HepG2 (cell line): ENCODE results near the gene CTSD. TPM values are rescaled to one million over a fixed set of nuclear protein-coding genes. Genes with fewer than 3 reads are reported as not detected.

Experiments used
- ATAC-seq: fragments of 200-7000 bp; cut with Tn5 transposase; 3 replicates; pipeline ENCODE4 v1.9.1; 2020; ENCODE audit warnings: mild to moderate bottlenecking, moderate library complexity
- BruUV-seq: library from RNA; stranded (reverse); fragments of 400-500 nt; replicated peaks from 2 replicates; lab custom pipeline; 2021; lab: Mats Ljungman, UMichigan
- CTCF ChIA-PET: fragments of 300-600 bp; formaldehyde crosslinking; extraction: SDS; loops from one replicate; lab custom pipeline; 2021; ENCODE audit warnings: low total read pairs, inconsistent platforms, low intra/inter-chr PET ratio; lab: Yijun Ruan, JAX
- POLR2A ChIA-PET: fragments of 350-600 bp; sonication (Branson Sonifier 250); formaldehyde crosslinking; loops from one replicate; lab custom pipeline; 2020; ENCODE audit warnings: antibody characterized with exemption, inconsistent platforms; lab: Yijun Ruan, JAX
- DNase-seq: peaks from one replicate; pipeline ENCODE4 v3.0.0-alpha.2; 2015; ENCODE audit warnings: low spot score
- FAIRE-seq: peaks from 3 replicates; lab custom pipeline; 2011; peaks lifted over from hg19 to GRCh38; lab: Jason Lieb, UNC
- H2AFZ ChIP-seq: one replicate; pipeline ENCODE4 v1.6.1; 2011; ENCODE audit warnings: low read length, inconsistent platforms
- H3K27ac ChIP-seq: fragments of 300-600 bp; 3 replicates; pipeline ENCODE4 v1.8.0; 2011; ENCODE audit warnings: mixed run types, mild to moderate bottlenecking, mixed read lengths, low read length, inconsistent platforms; ENCODE audit not compliant: insufficient read depth; ENCODE audit errors: extremely low read length
- H3K27me3 ChIP-seq, 2 experiments: fragments of 200-600 bp in 1 of 2; 2 replicates in 1 of 2; 3 replicates in 1 of 2; pipeline versions ENCODE4 v1.6.0 to v1.8.0; 2011; ENCODE audit warnings: low read length in 2 of 2, mild to moderate bottlenecking in 2 of 2, moderate library complexity in 2 of 2, inconsistent platforms in 1 of 2; ENCODE audit not compliant: insufficient read depth in 2 of 2, control insufficient read depth in 1 of 2
- H3K36me3 ChIP-seq, 2 experiments: fragments of 200-600 bp in 1 of 2; replicated peaks in 1 of 2; 2 replicates in 1 of 2; 3 replicates in 1 of 2; pipeline versions ENCODE4 v1.5.1 to v1.8.0; 2011; ENCODE audit warnings: low read length in 2 of 2, inconsistent platforms in 1 of 2; ENCODE audit not compliant: insufficient read depth in 2 of 2, control insufficient read depth in 1 of 2
- H3K4me1 ChIP-seq: 2 replicates; pipeline ENCODE4 v1.5.1; 2012; ENCODE audit warnings: low read length, inconsistent platforms; ENCODE audit not compliant: insufficient read depth
- H3K4me2 ChIP-seq: 2 replicates; pipeline ENCODE4 v1.6.0; 2011; ENCODE audit warnings: low read depth, low read length, inconsistent platforms
- H3K4me3 ChIP-seq, 3 experiments: fragments of 200-600 bp in 1 of 3; sonication (generic), shearing (Covaris generic) in 1 of 3; replicated peaks in 1 of 3; 2 replicates each; pipeline ENCODE4 v1.5.1; 2011 to 2016; ENCODE audit warnings: low read length in 3 of 3, inconsistent platforms in 2 of 3, low read depth in 2 of 3, mild to moderate bottlenecking in 2 of 3, control low read depth in 1 of 3, mixed read lengths in 1 of 3; ENCODE audit not compliant: insufficient read depth in 1 of 3
- H3K79me2 ChIP-seq: one replicate; pipeline ENCODE4 v1.6.1; 2011; ENCODE audit warnings: low read length, inconsistent platforms; ENCODE audit not compliant: insufficient read depth
- H3K9ac ChIP-seq: 2 replicates; pipeline ENCODE4 v1.6.0; 2011; ENCODE audit warnings: mild to moderate bottlenecking, low read depth, low read length, inconsistent platforms; ENCODE audit not compliant: insufficient read depth
- H3K9me3 ChIP-seq: 2 replicates; pipeline ENCODE4 v1.5.1; 2012; ENCODE audit warnings: mild to moderate bottlenecking, low read length
- H4K20me1 ChIP-seq: 2 replicates; pipeline ENCODE4 v1.6.0; 2011; ENCODE audit warnings: inconsistent platforms, mild to moderate bottlenecking, low read length, moderate library complexity; ENCODE audit not compliant: insufficient read depth
- ATF5 ChIP-seq: sonication (generic); formaldehyde crosslinking; IDR thresholded peaks from 2 replicates; pipeline ENCODE4 v1.4.0; 2020; ENCODE audit warnings: mild to moderate bottlenecking, low read depth, missing genetic modification reagents
- CEBPB ChIP-seq: IDR thresholded peaks from 2 replicates; pipeline ENCODE4 v1.6.1; 2011; ENCODE audit warnings: low read depth, low read length, improper control_type of control experiment, borderline replicate concordance
- CERS6 ChIP-seq: sonication (generic); formaldehyde crosslinking; IDR thresholded peaks from 2 replicates; pipeline ENCODE4 v1.5.0; 2020; ENCODE audit warnings: missing genetic modification reagents
- LCORL ChIP-seq, 2 experiments: fragments of 450-650 bp in 1 of 2; sonication (generic) in 1 of 2; formaldehyde crosslinking in 1 of 2; IDR thresholded peaks; 2 replicates each; pipeline versions ENCODE4 v1.5.0 to v1.6.1; 2017 to 2020; ENCODE audit warnings: antibody characterized with exemption in 1 of 2, missing genetic modification reagents in 1 of 2
- PAWR ChIP-seq: sonication (generic); formaldehyde crosslinking; IDR thresholded peaks from 2 replicates; pipeline ENCODE4 v1.4.0; 2020; ENCODE audit warnings: missing genetic modification reagents, mild to moderate bottlenecking, borderline replicate concordance
- RBAK ChIP-seq: sonication (generic); formaldehyde crosslinking; IDR thresholded peaks from 2 replicates; pipeline ENCODE4 v1.5.1; 2020; ENCODE audit warnings: mild to moderate bottlenecking, missing genetic modification reagents
- SRSF9 ChIP-seq: fragments of 200-400 bp; formaldehyde crosslinking; IDR thresholded peaks from 2 replicates; pipeline ENCODE4 v1.6.1; 2018; ENCODE audit warnings: borderline replicate concordance, mild to moderate bottlenecking, low read depth, low read length; ENCODE audit not compliant: insufficient read depth, poor library complexity, severe bottlenecking
- SRY ChIP-seq: sonication (generic); formaldehyde crosslinking; IDR thresholded peaks from 2 replicates; pipeline ENCODE4 v1.8.0; 2022; ENCODE audit warnings: mild to moderate bottlenecking, missing genetic modification reagents
- USF2 ChIP-seq, 2 experiments: sonication (generic) in 1 of 2; formaldehyde crosslinking in 1 of 2; IDR thresholded peaks; 2 replicates each; pipeline versions ENCODE4 v1.5.1 to v1.6.1; 2011 to 2020; ENCODE audit warnings: borderline replicate concordance in 1 of 2, low read depth in 1 of 2, low read length in 1 of 2, mild to moderate bottlenecking in 1 of 2, missing genetic modification reagents in 1 of 2, moderate library complexity in 1 of 2
- ZFP91 ChIP-seq: sonication (generic); formaldehyde crosslinking; IDR thresholded peaks from 2 replicates; pipeline ENCODE4 v1.9.0; 2022; ENCODE audit warnings: missing genetic modification reagents, mild to moderate bottlenecking, borderline replicate concordance
- WGBS: methylation state at CpG from one replicate; pipeline ENCODE4 v1.1.6; 2017; ENCODE audit warnings: low lambda C conversion rate; 5-methylcytosine and 5-hydroxymethylcytosine counted together
- in situ Hi-C: cut with HindIII; loops from 2 replicates; pipeline ENCODE4 v1.10.0; 2017; ENCODE audit warnings: low pct_unique_long_range_greater_than_20kb; ENCODE audit not compliant: extremely low pct_ligation_motif_present
- intact Hi-C: fragments of 100-400 bp; cut with micrococcal nuclease; formaldehyde crosslinking; loops from one replicate; pipeline ENCODE4 v1.10.0; 2022; ENCODE audit not compliant: unreplicated experiment
- polyA plus RNA-seq, 8 experiments: library from polyadenylated mRNA; depleted of rRNA in 3 of 8; stranded (reverse) in 7 of 8; unstranded in 1 of 8; fragments of >200 nt; fragmentation: Illumina TruSeq in 4 of 8; extraction: Trizol in 4 of 8; gene quantifications; 2 replicates each; pipeline versions ENCODE4 v1.2.1 to v1.2.3, GENCODE V29; 2011 to 2016; ENCODE audit warnings: low read depth in 4 of 8, missing spikeins in 1 of 8, mixed read lengths in 1 of 8; ENCODE audit not compliant: insufficient read depth in 1 of 8
- total RNA-seq, 5 experiments: library from RNA; depleted of rRNA; stranded (reverse); fragments of >200 nt; fragmentation: Illumina TruSeq; extraction: Trizol; gene quantifications; 2 replicates each; pipeline ENCODE4 v1.2.3, GENCODE V29; 2016; ENCODE audit warnings: low read depth in 1 of 5

CTSD gene
- total and polyA plus RNA-seq, 2 of the 13 experiments (the other 11 are each of a cell fraction or from before 2014, with no cell fraction given), result 143 to 230 TPM

- no TSS peak for BruUV-seq
- in situ Hi-C loops, result no loop called here
- DNase-seq (no peak), FAIRE-seq (no peak), ATAC-seq (no peak)
- no peaks in the 10 kb centered on the region for H3K79me2 ChIP-seq
- H3K9ac ChIP-seq, result no peak overlapping the region
- 42% methylated on average over 7 of the region's 11 CpGs for WGBS
- ChIA-PET CTCF (no interaction called here), POLR2A (interaction anchor here (1.3 to 2.0 kb wide), 2 partner anchors 10 to 11 kb away, joined by 3 to 4 read pairs; partner anchors contain the start of gene CTSD)
- peaks cover 14% of the 10 kb centered on the region for H3K4me1 ChIP-seq
- no peak for TF ChIP-seq LCORL (IDR thresholded peaks at IDR 0.05)
- TF ChIP-seq LCORL (CRISPR knock-in tag; IDR thresholded peaks at IDR 0.05), result no peak
- TF ChIP-seq ATF5 (CRISPR knock-in tag), result no peak
- TF ChIP-seq SRY, result no peak
- no peak for TF ChIP-seq USF2 (IDR thresholded peaks at IDR 0.05; ENCODE audit: low read depth, low read length)
- TF ChIP-seq USF2 (CRISPR knock-in tag; IDR thresholded peaks at IDR 0.05; ENCODE audit: borderline replicate concordance), result no peak
- TF ChIP-seq SRSF9, result no peak
- TF ChIP-seq RBAK (CRISPR knock-in tag), result no peak
- TF ChIP-seq PAWR (CRISPR knock-in tag), result no peak
- no peak for TF ChIP-seq CERS6 (CRISPR knock-in tag)
- TF ChIP-seq ZFP91 (CRISPR knock-in tag), result no peak
- TF ChIP-seq CEBPB, result no peak
- H3K36me3 ChIP-seq, result no peaks in the 10 kb centered on the region
- peaks cover 2 to 38% of the 10 kb centered on the region in 2 experiments; a peak in 3 of 5 replicates for H3K27me3 ChIP-seq
- H3K4me2 ChIP-seq, result no peak overlapping the region
- no peaks in the 10 kb centered on the region for H4K20me1 ChIP-seq
- H2AFZ ChIP-seq, result no peak overlapping the region
- H3K9me3 ChIP-seq, result no peaks in the 10 kb centered on the region
- no peak overlapping the region for H3K4me3 ChIP-seq
- no peak overlapping the region for H3K27ac ChIP-seq
- intact Hi-C loops, result no loop called here
These were observed 10.3 kb upstream of the CTSD start for GRCh38 chr11:1773994-1774550.
